HG03520 (cell line): ENCODE results near the gene DENND1C.

Source experiments
- ATAC-seq: cut with Tn5 transposase; IDR thresholded peaks from one replicate; pipeline ENCODE4 v1.9.1; 2021; ENCODE audit warnings: mild to moderate bottlenecking, moderate library complexity; ENCODE audit not compliant: unreplicated experiment

The DENND1C gene

GRCh38 chr19:6425732-6426620 lies 55.6 kb downstream of the DENND1C start:
- no peak for ATAC-seq

GRCh38 chr19:6424939-6425731 lies 56.5 kb downstream of the DENND1C start:
- ATAC-seq = peak; percentile 76

GRCh38 chr19:6424195-6424938 lies 57.2 kb downstream of the DENND1C start, which contains the start of gene KHSRP:
KHSRP (minus strand) TSS chr19:6424811; CDS start chr19:6424701, 110 bp downstream.
- no peak for ATAC-seq

GRCh38 chr19:6423499-6424194 lies 57.9 kb downstream of the DENND1C start:
- ATAC-seq = no peak

- ATAC-seq = no peak
Observed at GRCh38 chr19:6421075-6422014, 60.2 kb downstream of the DENND1C start.

- no peak for ATAC-seq
Observed at GRCh38 chr19:6418562-6418932, 63.0 kb downstream of the DENND1C start.

- no peak for ATAC-seq
Observed at GRCh38 chr19:6417713-6418561, 63.6 kb downstream of the DENND1C start.
